NCI-H524 treated with DMSO at 0.1 percent for 48 hours (cell line): ENCODE measurements around the gene CD9.

Source experiments
- DNase-seq: peaks from one replicate; lab custom pipeline; 2025; lab: John Stamatoyannopoulos, UW

CD9 gene

DNA sequence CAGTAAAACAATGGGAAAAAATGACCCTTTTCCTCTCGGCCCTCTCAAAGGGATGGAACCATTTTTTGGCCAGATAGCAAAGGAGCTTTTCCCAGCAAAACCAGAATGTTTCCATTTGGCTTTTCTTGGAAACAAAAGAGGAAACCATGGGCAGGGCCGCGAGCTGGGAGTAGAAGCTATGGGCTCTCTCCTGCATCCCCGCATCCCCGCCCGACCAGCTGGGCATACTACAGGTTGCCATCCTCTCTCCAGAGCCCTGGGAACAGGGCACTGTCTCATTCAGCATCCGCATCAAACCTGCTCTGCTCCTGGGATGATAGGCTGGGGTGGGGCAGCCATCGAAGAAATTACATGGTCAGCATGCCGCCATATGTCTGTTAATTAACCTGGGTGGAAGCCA, 20.9 kb downstream of the CD9 start:
- no peak for DNase-seq

DNA sequence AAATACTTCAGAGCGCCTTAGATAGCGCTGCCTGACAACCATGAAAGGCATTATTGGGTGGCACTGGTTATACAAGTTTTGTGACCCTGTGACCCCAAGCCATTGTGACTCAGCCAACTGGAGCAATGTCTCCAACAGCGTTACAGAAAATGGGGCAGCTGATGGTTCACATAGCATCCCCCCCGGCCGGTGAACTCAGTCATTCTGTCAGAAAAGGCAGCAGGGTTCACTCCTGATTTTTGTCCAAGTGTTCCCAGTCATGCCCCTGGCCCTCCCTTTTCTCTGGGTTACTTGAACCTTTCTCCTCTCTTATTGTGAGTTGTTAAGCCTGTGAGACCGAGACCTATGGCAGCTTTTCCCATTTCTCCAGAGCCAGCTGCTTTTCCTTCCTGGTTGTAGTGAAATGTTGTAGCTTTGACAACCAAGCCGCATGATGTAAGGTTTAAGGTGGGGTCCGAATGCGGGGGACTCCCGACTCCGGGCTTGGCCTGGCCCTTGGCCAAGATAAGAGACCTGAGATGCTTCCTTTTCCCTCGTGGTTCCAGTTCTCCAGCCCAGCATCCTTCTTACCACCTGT, 22.0 kb downstream of the CD9 start:
- DNase-seq = no peak

DNA sequence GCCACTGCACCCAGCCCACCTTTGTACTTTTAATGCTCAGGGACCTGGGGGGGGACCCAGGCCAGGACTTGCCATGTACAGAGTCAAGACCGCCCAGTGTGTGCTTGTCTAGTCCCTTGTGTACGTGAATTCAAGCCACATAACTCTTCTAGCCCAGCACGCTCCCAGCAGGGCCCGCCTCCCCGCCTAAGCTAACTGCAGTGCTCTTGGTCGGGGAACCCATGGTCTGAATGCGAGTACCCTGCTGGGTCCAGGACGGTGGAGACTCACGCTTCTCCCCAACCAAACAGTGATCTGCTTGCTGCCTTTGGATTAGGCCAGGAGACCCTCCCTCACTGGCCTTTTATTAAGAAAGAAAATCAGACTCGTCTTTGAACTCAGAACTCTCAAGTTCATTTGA, 23.3 kb downstream of the CD9 start:
- DNase-seq = no peak

DNA sequence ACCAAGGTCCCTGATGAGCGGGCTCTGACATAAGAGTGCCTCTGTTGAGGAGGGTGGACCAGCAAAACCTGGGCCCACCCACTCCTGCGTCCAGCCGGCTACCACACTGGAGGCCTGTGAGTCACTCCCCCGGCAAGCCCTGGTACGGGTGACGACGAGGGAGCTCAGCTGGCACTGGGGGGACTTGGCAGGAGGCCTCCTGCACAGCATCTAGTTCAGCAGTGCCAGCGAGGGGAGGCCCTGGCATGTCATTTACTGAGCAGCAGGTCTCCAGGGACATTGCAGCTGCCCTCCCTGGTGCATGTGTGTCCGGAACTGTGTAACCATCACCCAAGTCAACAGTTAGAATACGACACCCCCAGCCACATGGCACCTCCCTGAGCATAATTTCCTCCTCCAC, 24.4 kb downstream of the CD9 start:
- DNase-seq = no peak

DNA sequence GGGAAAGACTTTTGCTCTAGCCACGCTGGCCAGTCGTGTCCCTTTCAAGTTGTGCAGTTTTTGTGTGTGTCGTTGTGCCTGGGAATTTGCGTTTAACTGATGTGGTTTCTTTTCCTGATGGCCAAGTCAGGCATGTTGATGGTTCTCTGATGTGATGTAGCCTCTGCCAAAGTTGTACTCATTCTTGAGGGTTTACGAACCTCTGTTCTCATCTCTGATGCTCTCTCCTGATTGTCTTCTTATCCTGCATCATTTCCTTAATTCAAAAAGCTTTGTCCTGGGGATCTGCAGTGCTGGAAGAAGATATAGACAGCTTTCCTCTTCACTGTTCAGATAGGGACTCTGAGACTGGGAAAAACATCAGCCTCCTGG, 25.4 kb downstream of the CD9 start:
- DNase-seq = no peak

DNA sequence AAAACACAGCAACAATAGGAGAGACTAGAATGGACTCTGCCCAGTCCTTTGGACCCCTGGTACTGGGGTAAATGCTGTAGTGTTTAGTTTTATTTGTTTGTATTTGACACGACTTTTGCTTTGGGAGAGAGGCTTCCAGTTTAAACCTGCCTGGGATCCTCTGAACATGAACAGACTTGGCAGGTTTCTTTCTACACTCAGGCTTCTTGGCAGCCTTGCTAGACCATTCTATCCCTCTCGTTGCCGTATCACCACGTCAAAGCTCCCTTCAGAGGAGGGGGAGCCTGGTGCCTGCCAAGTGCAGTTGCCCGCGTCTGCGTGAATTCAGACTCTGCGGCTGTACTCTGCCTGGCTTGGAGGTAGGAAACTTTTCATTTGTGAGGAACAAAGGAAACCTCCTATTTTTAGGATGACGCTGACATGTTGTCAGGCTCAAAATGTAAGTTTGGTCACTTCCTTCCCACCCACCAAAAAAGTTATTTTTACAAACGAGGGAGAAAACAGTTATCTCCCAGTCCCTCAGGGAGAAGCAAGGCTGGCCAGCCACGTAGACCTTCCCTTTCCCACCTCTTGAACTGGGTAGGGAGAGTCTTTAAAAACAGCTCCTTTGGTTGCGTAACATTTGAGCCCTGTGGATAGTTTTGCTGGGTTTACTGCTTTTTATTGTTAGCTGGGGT, 25.9 kb downstream of the CD9 start:
- no peak for DNase-seq

DNA sequence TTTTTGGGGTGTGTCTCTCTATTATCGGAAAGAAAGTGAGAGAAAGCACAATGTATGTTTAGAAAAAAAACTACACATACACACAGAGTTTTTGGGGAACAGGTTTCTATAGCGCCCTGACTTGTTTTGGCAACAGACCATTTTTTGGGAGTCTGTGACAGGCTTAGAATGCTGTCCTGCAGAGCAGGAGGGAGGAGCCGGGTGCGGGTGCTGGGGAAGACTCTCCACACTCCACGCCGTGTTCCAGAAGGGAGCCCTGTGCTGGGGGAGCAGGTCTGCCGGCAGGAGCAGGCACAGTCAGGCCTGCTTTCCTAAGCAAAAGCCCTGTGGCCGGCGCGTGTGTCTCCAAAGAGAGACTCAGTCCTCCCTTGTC, 26.5 kb downstream of the CD9 start:
- no peak for DNase-seq

DNA sequence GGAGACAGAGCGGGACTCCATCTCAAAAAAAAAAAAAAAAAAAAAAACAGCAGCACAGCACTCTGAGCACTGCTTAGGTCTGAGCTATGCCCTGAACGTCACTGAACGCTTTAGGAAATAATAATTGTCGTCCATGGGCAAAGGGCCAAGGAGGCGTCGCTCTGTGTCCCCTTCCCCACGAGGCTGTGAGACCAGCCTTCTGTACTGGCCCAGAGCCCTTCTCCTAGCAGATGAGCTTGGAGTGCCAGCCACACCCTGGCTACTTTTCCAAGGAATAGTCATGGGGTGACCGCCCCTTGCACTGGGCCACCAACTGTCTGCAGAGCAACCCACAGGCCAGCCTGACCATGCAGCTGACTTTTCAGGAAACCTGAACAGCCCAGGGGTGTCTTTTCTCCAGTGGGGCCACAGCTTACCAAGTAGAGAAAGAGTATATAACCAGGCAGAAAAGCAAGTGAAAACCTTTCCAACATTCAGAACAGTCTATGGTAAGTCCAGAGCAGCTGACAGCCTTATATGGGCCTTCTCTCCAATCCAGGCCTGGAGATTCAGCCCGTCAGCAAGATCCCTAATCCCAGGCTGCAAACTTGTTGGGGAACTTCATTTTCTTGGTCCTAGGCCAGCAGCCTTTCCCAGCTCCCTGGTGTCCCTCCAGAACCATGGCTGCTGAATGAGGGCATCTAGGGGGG, 28.5 kb downstream of the CD9 start:
- DNase-seq = no peak

DNA sequence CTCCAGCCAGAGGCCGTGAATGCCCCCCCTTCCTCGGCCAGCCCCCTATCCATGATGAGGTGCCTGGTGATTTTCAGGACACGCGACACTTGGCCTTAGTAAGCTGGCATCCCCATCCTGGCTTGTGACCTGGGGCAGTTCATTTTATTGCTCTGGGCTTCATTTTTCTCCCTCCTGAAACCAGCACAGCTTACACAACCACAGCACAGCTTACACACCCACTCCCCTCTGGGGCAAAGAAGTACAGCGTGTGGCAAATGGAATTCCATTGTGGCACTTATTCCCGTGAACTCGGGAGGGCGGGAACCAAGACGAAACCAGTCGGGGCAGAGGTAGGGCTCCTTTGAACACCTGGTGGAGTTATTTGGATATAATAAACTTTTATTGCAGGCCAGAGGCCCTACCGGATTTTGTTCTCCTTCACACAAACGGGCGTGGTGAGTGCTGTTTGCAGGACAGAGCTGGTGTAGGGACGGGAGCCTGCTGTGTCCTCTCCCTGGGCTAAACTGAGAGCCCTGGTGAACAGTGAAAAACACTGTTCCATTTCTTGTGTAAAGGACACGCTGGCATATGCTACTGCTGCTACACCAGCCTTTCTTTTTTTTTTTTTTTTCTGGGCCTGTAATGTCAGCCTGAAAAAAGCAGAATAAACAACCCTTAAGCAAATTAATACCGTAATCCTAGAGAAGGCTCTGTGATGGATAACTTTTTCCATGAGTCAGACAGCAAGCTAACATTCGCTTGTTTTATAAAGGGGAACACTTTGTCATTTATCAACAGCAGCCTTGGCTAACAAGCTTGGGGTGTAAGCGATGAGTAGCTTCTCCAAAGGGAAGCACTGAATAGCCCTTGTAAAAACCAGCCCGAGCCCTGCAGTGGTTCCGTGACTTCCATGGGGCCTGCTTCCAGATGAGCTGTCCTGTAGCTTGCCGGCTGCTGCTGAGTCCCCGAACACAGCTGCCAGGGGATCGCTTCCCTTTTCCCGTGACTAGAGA, 29.3 kb downstream of the CD9 start:
- no peak for DNase-seq

DNA sequence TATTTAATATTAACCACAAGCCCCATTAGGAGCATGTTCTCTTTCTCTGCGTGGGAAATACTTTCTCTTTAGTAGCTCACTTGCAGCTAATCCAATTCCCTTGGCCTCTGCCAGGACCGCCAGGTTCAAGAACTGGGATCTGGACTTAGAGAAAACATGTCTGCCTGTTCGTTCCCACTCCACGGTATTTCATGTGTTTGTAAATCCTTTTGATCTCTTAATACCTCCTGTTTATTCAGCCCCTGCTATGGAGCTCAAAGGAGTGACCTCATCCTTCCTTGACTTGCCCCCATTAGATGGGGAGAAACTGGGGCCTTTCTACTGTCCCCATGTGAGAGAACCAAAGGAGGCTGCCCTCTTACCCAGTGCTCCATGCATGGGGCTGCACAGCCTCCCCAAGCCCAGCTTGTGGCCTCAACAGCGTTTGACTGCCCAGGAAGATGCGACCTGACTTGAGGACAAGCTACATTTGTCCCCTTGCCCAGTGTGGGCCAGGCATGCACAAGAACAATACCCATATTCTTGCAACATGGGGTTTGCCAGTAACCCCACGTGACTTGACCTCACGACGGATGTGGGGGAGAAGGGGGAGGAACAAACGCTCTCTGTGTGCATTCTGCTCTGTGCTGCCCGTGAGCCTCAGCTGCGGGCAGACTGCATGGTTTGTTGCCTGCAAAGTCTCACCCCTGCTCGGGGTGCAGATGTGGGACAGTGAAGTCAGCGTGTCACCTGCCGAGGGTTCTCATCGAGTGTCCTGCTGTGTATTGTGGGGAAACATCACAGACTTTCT, 30.3 kb downstream of the CD9 start:
- DNase-seq = no peak

DNA sequence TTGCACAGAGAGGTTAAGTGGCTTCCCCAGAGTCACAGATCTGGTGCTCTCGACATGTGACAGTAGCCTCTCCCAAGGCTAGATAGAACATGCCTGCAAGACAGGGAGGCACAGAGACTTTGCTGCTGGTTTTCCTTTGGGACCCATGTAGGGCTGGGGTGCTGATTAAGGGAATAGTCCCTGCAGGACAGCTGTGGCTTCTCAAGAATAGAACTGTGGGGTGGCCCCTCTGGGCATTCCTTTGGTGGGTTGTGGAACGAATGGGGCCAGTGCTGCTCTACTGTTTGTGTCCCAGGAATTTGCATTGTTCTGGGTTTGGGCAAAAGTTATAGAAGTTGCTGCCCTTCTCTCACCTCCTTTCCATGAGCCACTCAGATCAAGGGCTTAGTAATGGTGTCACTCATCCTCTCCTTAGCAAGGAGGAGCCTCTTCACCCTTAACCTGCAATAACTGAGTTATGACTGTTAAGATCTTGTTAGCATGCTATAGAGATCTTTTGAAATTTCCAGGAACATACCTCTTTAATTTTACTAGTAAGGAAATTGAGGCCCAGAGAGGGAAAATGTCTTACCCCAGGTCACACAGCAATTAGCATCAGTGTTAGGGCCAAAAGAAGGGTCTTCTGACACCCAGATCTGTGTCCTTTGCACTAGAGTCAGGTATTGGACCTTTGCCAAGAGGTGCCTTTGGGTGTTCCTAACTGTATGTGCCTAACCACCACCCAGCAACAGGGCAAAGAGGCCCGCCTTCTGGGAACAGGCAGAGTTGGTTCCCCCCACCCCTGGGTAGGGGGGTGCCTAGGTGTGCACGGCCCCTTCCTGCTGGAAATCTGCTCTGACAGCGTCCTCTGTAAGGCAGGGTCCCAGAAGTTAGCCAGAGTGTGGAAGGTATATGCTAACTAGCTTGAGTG, 31.4 kb downstream of the CD9 start:
- no peak for DNase-seq

DNA sequence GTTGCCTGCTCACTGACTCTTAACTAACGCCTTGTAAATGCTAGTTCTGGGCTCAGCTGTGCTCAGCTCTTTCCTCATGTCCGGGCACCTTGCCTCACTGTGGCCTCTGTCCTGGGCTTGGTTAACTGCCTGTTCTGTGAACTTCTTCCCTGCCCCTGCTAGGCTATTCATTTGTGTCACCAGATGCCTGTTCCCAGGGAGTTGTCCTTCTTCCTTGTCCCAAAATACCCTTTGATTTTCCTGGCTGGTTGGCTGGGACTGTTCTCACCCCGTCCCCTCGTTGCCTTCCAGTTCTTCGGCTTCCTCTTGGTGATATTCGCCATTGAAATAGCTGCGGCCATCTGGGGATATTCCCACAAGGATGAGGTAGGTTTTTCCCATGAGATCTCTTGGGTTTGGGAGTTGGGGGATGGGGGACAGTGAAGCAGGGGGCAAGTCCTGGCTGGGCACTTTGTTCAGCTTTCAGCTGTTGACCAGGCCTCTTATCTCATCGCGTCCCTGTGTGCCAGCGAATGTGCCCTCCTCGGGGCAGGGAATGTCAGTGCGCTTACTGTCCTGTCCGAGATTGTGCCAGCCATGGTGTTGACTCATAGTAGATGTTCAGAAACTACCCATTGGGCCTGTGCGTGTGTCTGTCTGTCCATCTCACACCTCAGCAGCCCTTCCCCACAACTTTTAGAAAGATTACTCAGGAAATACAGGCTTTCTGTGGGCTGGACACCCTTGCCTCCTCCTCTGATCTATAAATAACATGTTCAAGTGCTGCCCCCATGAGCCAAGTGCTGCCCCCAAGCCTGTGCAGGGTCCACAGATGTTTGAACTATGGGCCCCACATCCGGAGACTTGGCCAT, 33.1 kb downstream of the CD9 start:
- no peak for DNase-seq

DNA sequence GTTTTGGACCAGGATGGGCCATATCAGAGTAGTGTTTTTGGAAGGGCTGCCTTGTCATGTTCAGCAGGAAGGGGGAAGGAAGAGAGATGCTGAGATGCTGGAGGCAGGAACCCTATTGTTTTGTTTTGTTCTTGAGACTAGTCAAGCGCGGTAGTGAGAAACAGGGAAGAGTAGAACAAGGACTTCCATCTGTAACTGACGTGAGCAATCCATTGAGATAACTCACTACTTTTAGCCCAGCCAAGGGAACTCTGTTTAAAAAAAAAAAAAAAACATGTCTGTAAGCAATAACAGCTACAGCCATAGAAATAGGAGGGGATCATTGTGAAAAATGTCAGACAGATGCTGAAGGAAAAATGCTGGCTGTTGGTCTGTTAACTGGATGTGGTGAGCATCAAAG, 34.0 kb downstream of the CD9 start:
- no peak for DNase-seq

DNA sequence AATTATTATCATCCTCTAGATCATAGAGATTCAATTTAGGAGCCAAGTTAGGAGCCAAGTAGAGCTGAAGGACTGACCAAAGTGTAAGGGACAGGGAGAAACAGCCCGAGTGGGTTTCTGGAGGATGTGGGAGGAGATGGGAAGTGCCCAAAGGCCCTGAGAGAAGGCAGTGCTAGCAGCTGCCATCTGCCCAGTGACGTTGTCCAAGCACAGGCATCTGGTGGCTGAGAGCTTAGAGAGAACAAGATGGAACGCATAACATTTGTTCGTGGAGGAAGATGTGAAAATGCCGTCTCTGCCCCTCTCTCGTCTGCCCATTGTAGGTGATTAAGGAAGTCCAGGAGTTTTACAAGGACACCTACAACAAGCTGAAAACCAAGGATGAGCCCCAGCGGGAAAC, 34.7 kb downstream of the CD9 start:
- no peak for DNase-seq

DNA sequence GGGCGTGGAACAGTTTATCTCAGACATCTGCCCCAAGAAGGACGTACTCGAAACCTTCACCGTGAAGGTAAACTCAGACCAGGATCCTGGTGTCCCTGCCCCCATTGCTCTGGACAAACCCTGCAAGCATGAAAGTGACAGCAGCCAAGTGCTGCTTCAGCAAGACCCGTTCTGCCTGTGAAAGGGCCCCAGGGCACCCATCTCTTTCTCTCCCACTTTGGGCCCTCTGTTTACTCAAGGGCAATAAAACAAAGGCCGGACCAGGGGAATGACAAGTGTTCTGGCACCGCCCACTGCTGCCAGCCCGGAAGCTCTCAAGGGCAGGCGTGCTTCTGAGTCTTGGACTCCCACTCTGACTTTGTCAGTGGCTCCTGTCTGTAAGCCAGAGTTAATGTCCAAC, 35.3 kb downstream of the CD9 start:
- no peak for DNase-seq

DNA sequence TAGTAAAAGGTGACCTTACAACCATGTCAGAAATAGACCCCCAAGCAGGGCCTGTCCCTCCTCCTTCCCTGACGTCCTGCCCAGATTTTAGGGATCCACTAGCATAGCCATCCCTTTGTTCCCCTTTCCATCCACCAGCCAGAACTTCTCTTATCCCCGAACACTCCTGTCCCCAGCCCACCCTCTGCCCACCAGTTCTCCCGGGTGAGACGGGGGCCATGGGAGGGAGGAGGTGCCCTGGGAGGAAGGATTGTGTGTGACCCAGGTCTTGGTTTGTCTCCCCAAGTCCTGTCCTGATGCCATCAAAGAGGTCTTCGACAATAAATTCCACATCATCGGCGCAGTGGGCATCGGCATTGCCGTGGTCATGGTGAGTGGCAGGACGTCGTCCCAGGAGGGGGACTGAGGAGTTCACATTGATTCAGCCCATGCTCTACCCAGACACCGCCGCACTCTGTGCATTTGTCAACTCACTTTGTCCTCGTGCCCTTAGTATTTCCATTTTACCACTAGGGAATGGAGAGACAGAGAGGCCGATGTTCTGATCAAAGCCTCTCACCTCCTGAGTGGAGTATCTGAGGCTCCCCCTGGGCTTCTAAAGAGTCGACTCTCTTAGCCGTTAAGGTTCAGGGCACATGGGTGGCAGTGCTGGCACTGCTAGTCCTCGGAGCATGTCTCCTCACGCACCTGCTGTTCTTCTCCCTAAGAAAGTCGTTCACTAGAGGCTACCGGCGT, 35.9 kb downstream of the CD9 start:
- DNase-seq = no peak

DNA sequence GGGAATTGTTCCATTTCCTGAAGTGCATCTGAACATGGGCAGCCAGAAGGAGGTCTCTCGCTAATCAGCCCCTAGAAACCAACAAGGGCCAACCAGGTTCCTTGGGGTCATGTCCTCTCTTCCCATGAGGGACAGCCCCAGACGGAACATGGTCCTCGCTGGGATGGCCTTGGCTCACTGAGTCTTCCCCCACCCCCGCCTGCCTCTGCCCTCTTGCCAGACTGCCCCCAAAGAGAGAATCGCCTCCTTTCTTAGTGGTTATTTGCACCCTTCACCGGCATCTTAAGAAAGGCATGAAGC, 36.4 kb downstream of the CD9 start:
- no peak for DNase-seq

DNA sequence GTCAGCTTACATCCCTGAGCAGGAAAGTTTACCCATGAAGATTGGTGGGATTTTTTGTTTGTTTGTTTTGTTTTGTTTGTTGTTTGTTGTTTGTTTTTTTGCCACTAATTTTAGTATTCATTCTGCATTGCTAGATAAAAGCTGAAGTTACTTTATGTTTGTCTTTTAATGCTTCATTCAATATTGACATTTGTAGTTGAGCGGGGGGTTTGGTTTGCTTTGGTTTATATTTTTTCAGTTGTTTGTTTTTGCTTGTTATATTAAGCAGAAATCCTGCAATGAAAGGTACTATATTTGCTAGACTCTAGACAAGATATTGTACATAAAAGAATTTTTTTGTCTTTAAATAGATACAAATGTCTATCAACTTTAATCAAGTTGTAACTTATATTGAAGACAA, 37.6 kb downstream of the CD9 start:
- DNase-seq = no peak

DNA sequence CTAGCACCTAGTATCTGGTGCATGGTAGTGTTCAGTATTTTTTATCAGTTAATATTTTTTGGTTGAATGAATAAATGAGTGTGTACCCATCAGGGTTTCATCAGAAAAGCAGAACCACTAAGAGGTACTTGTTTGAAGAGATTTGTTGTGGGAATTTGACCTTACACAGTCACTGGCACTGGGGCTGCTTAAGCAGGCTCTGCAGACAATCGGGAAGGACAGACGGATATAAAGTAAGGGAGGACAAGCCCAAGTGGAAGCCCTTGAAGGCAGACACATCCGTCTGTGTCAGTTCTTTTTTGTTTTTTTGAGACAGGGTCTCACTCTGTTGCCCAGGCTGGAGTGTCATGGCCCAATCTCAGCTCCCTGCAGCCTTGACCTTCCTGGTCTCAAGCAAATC, 38.7 kb downstream of the CD9 start:
- DNase-seq = no peak
